ENCODE measurements around the gene GTF3C5.
"Not testable (repeated sequence)": the region's sequence is repeated elsewhere in the genome, so short reads cannot be mapped to it uniquely, and the experiment has no call there.

Gene GTF3C5

DNA sequence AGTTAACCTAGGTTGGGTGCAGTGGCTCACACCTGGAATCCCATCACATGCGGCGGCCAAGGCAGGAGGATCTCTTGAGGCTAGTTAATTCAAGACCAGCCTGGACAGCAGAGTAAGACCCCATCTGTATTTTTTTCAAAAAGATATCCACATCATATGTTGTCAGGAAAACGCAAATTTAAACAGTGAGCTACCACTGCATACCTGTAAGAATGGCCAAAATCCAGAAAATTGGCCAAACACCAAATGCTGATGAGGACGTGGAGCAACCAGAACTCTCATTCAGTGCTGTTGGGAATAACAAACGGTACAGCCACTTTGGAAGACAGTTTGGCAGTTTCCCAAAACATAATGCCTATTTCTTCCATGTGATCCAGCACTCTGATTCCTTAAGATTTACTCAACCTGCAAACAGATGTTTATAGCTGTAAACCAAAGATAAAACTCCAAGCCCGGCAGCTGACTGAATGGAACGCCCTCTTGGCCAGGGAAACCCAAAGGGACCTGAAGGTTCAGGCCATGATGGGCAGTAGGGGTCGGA lies 43.4 kb downstream of the GTF3C5 start:
- Histone ChIP-seq H3K4me3 (ENCODE audit: low read length in 2 of 2) (no peak overlapping the region), H3K4me1 (ENCODE audit: control insufficient read depth in 2 of 2, insufficient read depth in 2 of 2, low read length in 2 of 2) (no peaks in the 10 kb centered on the region), H3K36me3 (ENCODE audit: control insufficient read depth in 2 of 2, insufficient read depth in 2 of 2, low read length in 2 of 2) (no peaks in the 10 kb centered on the region), H3K27me3 (ENCODE audit: control insufficient read depth in 2 of 2, insufficient read depth in 2 of 2, low read length in 2 of 2) (no peaks in the 10 kb centered on the region), H3K27ac (ENCODE audit: low read depth in 2 of 2, low read length in 2 of 2) (no peak overlapping the region), H3K9me3 (ENCODE audit: control insufficient read depth in 2 of 2, low read length in 2 of 2) (no peaks in the 10 kb centered on the region), H3K9ac (ENCODE audit: low read depth in 1 of 2, low read length in 2 of 2) (no peak overlapping the region)

- no peak overlapping the region for H3K27ac ChIP-seq (ENCODE audit: low read depth in 2 of 2, low read length in 2 of 2)
- H3K27me3 ChIP-seq (ENCODE audit: control insufficient read depth in 2 of 2, insufficient read depth in 2 of 2, low read length in 2 of 2), result no peaks in the 10 kb centered on the region
- H3K9ac ChIP-seq (ENCODE audit: low read depth in 1 of 2, low read length in 2 of 2), result no peak overlapping the region
- no peaks in the 10 kb centered on the region for H3K9me3 ChIP-seq (ENCODE audit: control insufficient read depth in 2 of 2, low read length in 2 of 2)
- peaks cover 0 to 3% of the 10 kb centered on the region in 2 donors for H3K4me1 ChIP-seq (ENCODE audit: control insufficient read depth in 2 of 2, insufficient read depth in 2 of 2, low read length in 2 of 2)
- H3K36me3 ChIP-seq (ENCODE audit: control insufficient read depth in 2 of 2, insufficient read depth in 2 of 2, low read length in 2 of 2), result no peaks in the 10 kb centered on the region
- H3K4me3 ChIP-seq (ENCODE audit: low read length in 2 of 2), result no peak overlapping the region
Measured at GRCh38 chr9:133075925-133076630, 45.3 kb downstream of the GTF3C5 start.

DNA sequence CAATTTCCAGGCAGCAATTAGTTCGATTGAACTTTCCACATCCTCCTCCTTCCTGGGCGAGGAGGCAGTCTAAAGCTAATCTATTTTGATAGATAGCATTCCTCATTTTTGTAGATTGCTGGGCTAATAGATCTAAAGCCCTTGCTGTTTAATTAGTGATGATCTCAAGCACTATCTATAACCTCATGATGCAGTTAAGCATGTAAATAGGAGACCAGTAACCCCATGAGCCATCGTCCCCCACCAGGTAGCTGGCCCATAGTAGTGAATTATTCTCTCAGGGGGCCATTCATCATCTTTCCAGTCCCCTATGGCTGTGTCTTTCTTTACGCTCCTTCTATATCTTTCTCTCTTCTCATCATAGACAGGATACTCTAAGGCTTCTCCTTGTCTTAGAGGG lies 45.9 kb downstream of the GTF3C5 start:
- H3K4me1 ChIP-seq (ENCODE audit: control insufficient read depth in 2 of 2, insufficient read depth in 2 of 2, low read length in 2 of 2), result peaks cover 0 to 3% of the 10 kb centered on the region in 2 donors
- no peak overlapping the region for H3K9ac ChIP-seq (ENCODE audit: low read depth in 1 of 2, low read length in 2 of 2)
- no peaks in the 10 kb centered on the region for H3K27me3 ChIP-seq (ENCODE audit: control insufficient read depth in 2 of 2, insufficient read depth in 2 of 2, low read length in 2 of 2)
- no peaks in the 10 kb centered on the region for H3K9me3 ChIP-seq (ENCODE audit: control insufficient read depth in 2 of 2, low read length in 2 of 2)
- no peaks in the 10 kb centered on the region for H3K36me3 ChIP-seq (ENCODE audit: control insufficient read depth in 2 of 2, insufficient read depth in 2 of 2, low read length in 2 of 2)
- H3K4me3 ChIP-seq (ENCODE audit: low read length in 2 of 2), result no peak overlapping the region
- no peak overlapping the region for H3K27ac ChIP-seq (ENCODE audit: low read depth in 2 of 2, low read length in 2 of 2)

- H3K4me3 ChIP-seq (ENCODE audit: low read length in 2 of 2), result no peak overlapping the region
- H3K4me1 ChIP-seq (ENCODE audit: control insufficient read depth in 2 of 2, insufficient read depth in 2 of 2, low read length in 2 of 2), result peaks cover 0 to 5% of the 10 kb centered on the region in 2 donors
- no peak overlapping the region for H3K27ac ChIP-seq (ENCODE audit: low read depth in 2 of 2, low read length in 2 of 2)
- no peaks in the 10 kb centered on the region for H3K27me3 ChIP-seq (ENCODE audit: control insufficient read depth in 2 of 2, insufficient read depth in 2 of 2, low read length in 2 of 2)
- no peaks in the 10 kb centered on the region for H3K36me3 ChIP-seq (ENCODE audit: control insufficient read depth in 2 of 2, insufficient read depth in 2 of 2, low read length in 2 of 2)
- H3K9ac ChIP-seq (ENCODE audit: low read depth in 1 of 2, low read length in 2 of 2), result no peak overlapping the region
- no peaks in the 10 kb centered on the region for H3K9me3 ChIP-seq (ENCODE audit: control insufficient read depth in 2 of 2, low read length in 2 of 2)
Measured at GRCh38 chr9:133078486-133078885, 47.7 kb downstream of the GTF3C5 start.

- Histone ChIP-seq H3K4me3 (ENCODE audit: low read length in 2 of 2) (no peak overlapping the region), H3K4me1 (ENCODE audit: control insufficient read depth in 2 of 2, insufficient read depth in 2 of 2, low read length in 2 of 2) (peaks cover 0 to 5% of the 10 kb centered on the region in 2 donors), H3K27ac (ENCODE audit: low read depth in 2 of 2, low read length in 2 of 2) (no peak overlapping the region)
Measured at GRCh38 chr9:133080161-133080560, 49.4 kb downstream of the GTF3C5 start.

DNA sequence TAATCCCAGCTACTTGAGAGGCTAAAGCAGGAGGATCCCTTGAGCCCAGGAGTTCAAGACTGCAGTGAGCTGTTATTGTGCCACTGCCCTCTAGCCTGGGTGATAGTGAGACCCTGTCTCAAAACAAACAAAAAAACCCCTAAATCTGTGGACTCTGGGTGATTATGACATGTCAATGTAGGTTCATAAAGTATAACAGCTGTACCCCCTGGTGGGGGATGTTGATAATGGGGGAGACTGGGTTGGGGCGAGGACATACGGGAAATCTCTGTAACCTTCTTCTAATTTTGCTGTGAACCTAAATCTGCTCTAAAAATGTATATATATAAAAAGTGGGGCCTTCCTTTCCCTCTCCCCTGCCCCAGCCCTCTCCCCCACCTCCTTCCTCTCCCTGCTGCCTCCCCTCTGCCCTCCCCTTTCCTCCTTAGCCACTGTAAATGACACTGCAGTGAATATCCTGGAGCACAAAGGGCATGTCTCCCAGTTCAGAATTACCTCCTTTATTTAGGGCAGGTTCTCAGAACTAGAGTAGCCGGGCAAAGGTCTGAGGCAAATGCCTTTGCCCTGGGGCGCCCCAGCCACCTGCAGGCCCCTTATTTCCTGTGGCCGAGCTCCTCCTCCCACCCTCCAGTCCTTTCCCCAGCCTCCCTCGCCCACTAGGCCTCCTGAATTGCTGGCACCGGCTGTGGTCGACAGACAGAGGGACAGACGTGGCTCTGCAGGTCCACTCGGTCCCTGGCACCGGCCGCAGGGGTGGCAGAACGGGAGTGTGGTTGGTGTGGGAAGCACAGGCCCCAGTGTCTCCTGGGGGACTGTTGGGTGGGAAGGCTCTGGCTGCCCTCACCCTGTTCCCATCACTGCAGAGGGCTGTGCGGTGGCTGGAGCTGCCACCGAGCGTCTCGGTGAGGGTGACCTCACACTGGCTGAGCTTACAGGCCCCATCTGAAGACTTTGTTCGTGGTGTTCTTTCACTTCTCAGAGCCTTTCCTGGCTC lies 50.3 kb downstream of the GTF3C5 start:
- not testable (repeated sequence) for H3K9ac ChIP-seq (ENCODE audit: low read depth in 1 of 2, low read length in 2 of 2); H3K9me3 ChIP-seq (ENCODE audit: control insufficient read depth in 2 of 2, low read length in 2 of 2); H3K27ac ChIP-seq (ENCODE audit: low read depth in 2 of 2, low read length in 2 of 2); H3K4me1 ChIP-seq (ENCODE audit: control insufficient read depth in 2 of 2, insufficient read depth in 2 of 2, low read length in 2 of 2); H3K4me3 ChIP-seq (ENCODE audit: low read length in 2 of 2); H3K36me3 ChIP-seq (ENCODE audit: control insufficient read depth in 2 of 2, insufficient read depth in 2 of 2, low read length in 2 of 2); H3K27me3 ChIP-seq (ENCODE audit: control insufficient read depth in 2 of 2, insufficient read depth in 2 of 2, low read length in 2 of 2)

More at GRCh38 chr9:133080161-133080560, 49.4 kb downstream of the GTF3C5 start:
- Histone ChIP-seq H3K9me3 (ENCODE audit: control insufficient read depth in 2 of 2, low read length in 2 of 2) (no peaks in the 10 kb centered on the region), H3K36me3 (ENCODE audit: control insufficient read depth in 2 of 2, insufficient read depth in 2 of 2, low read length in 2 of 2) (no peaks in the 10 kb centered on the region), H3K9ac (ENCODE audit: low read depth in 1 of 2, low read length in 2 of 2) (no peak overlapping the region), H3K27me3 (ENCODE audit: control insufficient read depth in 2 of 2, insufficient read depth in 2 of 2, low read length in 2 of 2) (no peaks in the 10 kb centered on the region)

DNA sequence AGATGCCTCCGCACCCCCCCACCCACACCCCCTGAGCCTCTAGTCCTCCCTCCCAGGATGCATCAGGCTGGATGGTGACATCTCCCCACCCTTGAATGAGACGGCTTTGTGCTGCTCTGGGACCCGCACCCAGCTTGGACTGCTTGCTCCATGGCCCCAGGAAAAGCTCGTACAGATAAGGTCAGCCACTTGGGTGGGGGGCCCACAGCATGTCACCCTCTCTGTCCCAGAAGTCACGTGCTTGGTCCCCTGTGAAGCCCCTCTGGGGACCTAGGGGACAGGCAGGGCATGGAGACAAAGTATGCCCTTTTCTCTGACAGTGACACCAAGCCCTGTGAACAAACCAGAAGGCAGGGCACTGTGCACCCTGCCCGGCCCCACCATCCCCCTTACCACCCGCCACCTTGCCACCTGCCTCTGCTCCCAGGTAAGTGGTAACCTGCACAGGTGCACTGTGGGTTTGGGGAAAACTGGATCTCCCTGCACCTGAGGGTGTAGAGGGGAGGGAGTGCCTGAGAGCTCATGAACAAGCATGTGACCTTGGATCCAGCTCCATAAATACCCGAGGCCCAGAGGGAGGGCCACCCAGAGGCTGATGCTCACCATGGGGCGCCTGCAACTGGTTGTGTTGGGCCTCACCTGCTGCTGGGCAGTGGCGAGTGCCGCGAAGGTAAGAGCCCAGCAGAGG lies 51.3 kb downstream of the GTF3C5 start:
- not testable (repeated sequence) for H3K27me3 ChIP-seq (ENCODE audit: control insufficient read depth in 2 of 2, insufficient read depth in 2 of 2, low read length in 2 of 2); H3K9me3 ChIP-seq (ENCODE audit: control insufficient read depth in 2 of 2, low read length in 2 of 2); H3K9ac ChIP-seq (ENCODE audit: low read depth in 1 of 2, low read length in 2 of 2); H3K4me3 ChIP-seq (ENCODE audit: low read length in 2 of 2); H3K36me3 ChIP-seq (ENCODE audit: control insufficient read depth in 2 of 2, insufficient read depth in 2 of 2, low read length in 2 of 2); H3K4me1 ChIP-seq (ENCODE audit: control insufficient read depth in 2 of 2, insufficient read depth in 2 of 2, low read length in 2 of 2); H3K27ac ChIP-seq (ENCODE audit: low read depth in 2 of 2, low read length in 2 of 2)

DNA sequence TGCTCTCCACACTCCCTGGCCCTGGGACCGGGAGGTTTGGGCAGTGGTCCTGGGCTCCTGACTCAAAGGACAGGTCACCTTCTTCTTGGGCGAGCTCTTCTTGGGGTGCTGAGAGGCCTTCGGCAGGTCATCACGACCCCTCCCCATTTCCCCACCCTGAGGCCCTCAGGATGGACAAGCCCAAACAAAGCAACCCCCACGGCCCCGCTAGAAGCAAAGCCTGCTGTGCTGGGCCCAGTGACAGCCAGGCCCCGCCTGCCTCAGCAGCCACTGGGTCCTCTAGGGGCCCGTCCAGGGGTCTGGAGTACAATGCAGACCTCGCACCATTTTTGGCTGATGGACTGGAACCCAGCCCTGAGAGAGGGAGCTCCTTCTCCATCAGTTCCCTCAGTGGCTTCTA lies 52.9 kb downstream of the GTF3C5 start:
- H3K4me3 ChIP-seq (ENCODE audit: low read length in 2 of 2); H3K4me1 ChIP-seq (ENCODE audit: control insufficient read depth in 2 of 2, insufficient read depth in 2 of 2, low read length in 2 of 2); H3K9me3 ChIP-seq (ENCODE audit: control insufficient read depth in 2 of 2, low read length in 2 of 2); H3K27ac ChIP-seq (ENCODE audit: low read depth in 2 of 2, low read length in 2 of 2); H3K9ac ChIP-seq (ENCODE audit: low read depth in 1 of 2, low read length in 2 of 2); H3K36me3 ChIP-seq (ENCODE audit: control insufficient read depth in 2 of 2, insufficient read depth in 2 of 2, low read length in 2 of 2); H3K27me3 ChIP-seq (ENCODE audit: control insufficient read depth in 2 of 2, insufficient read depth in 2 of 2, low read length in 2 of 2): not testable (repeated sequence)

- not testable (repeated sequence) for H3K9ac ChIP-seq (ENCODE audit: low read depth in 1 of 2, low read length in 2 of 2); H3K4me3 ChIP-seq (ENCODE audit: low read length in 2 of 2); H3K27me3 ChIP-seq (ENCODE audit: control insufficient read depth in 2 of 2, insufficient read depth in 2 of 2, low read length in 2 of 2); H3K4me1 ChIP-seq (ENCODE audit: control insufficient read depth in 2 of 2, insufficient read depth in 2 of 2, low read length in 2 of 2); H3K36me3 ChIP-seq (ENCODE audit: control insufficient read depth in 2 of 2, insufficient read depth in 2 of 2, low read length in 2 of 2); H3K27ac ChIP-seq (ENCODE audit: low read depth in 2 of 2, low read length in 2 of 2); H3K9me3 ChIP-seq (ENCODE audit: control insufficient read depth in 2 of 2, low read length in 2 of 2)
Measured at GRCh38 chr9:133086212-133086860, 55.5 kb downstream of the GTF3C5 start.
